Caco-2 (cell line): ENCODE results near the gene ASCC2. TPM values are rescaled to one million over a fixed set of nuclear protein-coding genes. Genes with fewer than 3 reads are reported as not detected.

ENCODE experiments used
- BruUV-seq: library from RNA; stranded (reverse); fragments of 400-500 nt; replicated peaks from 2 replicates; lab custom pipeline; 2021; lab: Mats Ljungman, UMichigan
- CTCF ChIA-PET: fragments of 300-600 bp; sonication (Branson Sonifier 250); formaldehyde crosslinking; loops from one replicate; lab custom pipeline; 2022; ENCODE audit warnings: antibody characterized with exemption; lab: Charles Lee
- POLR2A ChIA-PET: fragments of 300-600 bp; sonication (Branson Sonifier 250); formaldehyde crosslinking; loops from one replicate; lab custom pipeline; 2022; ENCODE audit warnings: antibody characterized with exemption; lab: Charles Lee
- DNase-seq, 2 experiments: peaks; one replicate each; pipeline versions ENCODE4 v3.0.0 to v3.0.0-alpha.2; 2020 to 2022
- H3K27me3 ChIP-seq: replicated peaks from 2 replicates; pipeline ENCODE4 v1.6.0; 2011; ENCODE audit warnings: low read length; ENCODE audit not compliant: control insufficient read depth, insufficient read depth
- H3K36me3 ChIP-seq: 2 replicates; pipeline ENCODE4 v1.5.1; 2011; ENCODE audit warnings: low read length; ENCODE audit not compliant: control insufficient read depth, insufficient read depth
- H3K4me1 ChIP-seq: fragments of 250-450 bp; sonication (Bioruptor Pico); 2 replicates; pipeline ENCODE4 v1.5.1; 2020; ENCODE audit warnings: mild to moderate bottlenecking
- H3K4me3 ChIP-seq: 2 replicates; pipeline ENCODE4 v1.5.1; 2011; ENCODE audit warnings: low read depth, mild to moderate bottlenecking, control low read depth, low read length
- H3K9me3 ChIP-seq: fragments of 250-450 bp; sonication (Bioruptor Pico); 2 replicates; pipeline ENCODE4 v1.5.1; 2020; ENCODE audit warnings: mild to moderate bottlenecking, moderate library complexity
- H3K27ac Mint-ChIP-seq: one replicate; pipeline ENCODE4 v1.8.0; 2022; ENCODE audit warnings: mixed read lengths; ENCODE audit not compliant: unreplicated experiment
- H3K27me3 Mint-ChIP-seq: one replicate; pipeline ENCODE4 v1.8.0; 2022; ENCODE audit warnings: mixed read lengths; ENCODE audit not compliant: insufficient read depth, unreplicated experiment
- H3K36me3 Mint-ChIP-seq: one replicate; pipeline ENCODE4 v1.8.0; 2022; ENCODE audit warnings: mild to moderate bottlenecking, mixed read lengths; ENCODE audit not compliant: insufficient read depth, unreplicated experiment
- H3K4me1 Mint-ChIP-seq: one replicate; pipeline ENCODE4 v1.8.0; 2022; ENCODE audit warnings: low read depth, mixed read lengths; ENCODE audit not compliant: unreplicated experiment
- H3K4me3 Mint-ChIP-seq: one replicate; pipeline ENCODE4 v1.8.0; 2022; ENCODE audit warnings: mild to moderate bottlenecking, moderate library complexity, mixed read lengths; ENCODE audit not compliant: unreplicated experiment
- H3K9me3 Mint-ChIP-seq: one replicate; pipeline ENCODE4 v1.8.0; 2022; ENCODE audit warnings: mixed read lengths; ENCODE audit not compliant: unreplicated experiment
- CTCF ChIP-seq, 2 experiments: fragments of 200-600 bp in 1 of 2; IDR thresholded peaks; 1 replicate in 1 of 2; 2 replicates in 1 of 2; pipeline versions ENCODE4 v1.5.1 to v1.8.0; 2011 to 2022; ENCODE audit warnings: antibody characterized with exemption in 1 of 2, control low read depth in 1 of 2, inconsistent platforms in 1 of 2, low read depth in 1 of 2, low read length in 1 of 2, mild to moderate bottlenecking in 1 of 2, moderate library complexity in 1 of 2; ENCODE audit not compliant: insufficient read depth in 1 of 2, severe bottlenecking in 1 of 2, unreplicated experiment in 1 of 2
- intact Hi-C: fragments of 100-400 bp; cut with micrococcal nuclease; formaldehyde crosslinking; loops from one replicate; pipeline ENCODE4 v1.10.0; 2022; ENCODE audit not compliant: unreplicated experiment
- total RNA-seq: library from RNA; stranded (reverse); gene quantifications from 2 replicates; pipeline ENCODE4 v1.2.3, GENCODE V29; 2022

The ASCC2 gene
- total RNA-seq, 1 experiment from 2014 or later: 61.4 TPM

- intact Hi-C loops: no loop called here
- H3K27ac Mint-ChIP-seq: peak overlapping the region; percentile 83
Observed at GRCh38 chr22:29798801-29799200, 39.3 kb downstream of the ASCC2 start.

GRCh38 chr22:29798318-29798717 lies 39.8 kb downstream of the ASCC2 start:
- no peaks in the 10 kb centered on the region for H3K36me3 ChIP-seq
- Mint-ChIP-seq H3K27ac (peak overlapping the region; percentile 83), H3K27me3 (no peaks in the 10 kb centered on the region), H3K9me3 (no peaks in the 10 kb centered on the region), H3K4me3 (no peak overlapping the region), H3K4me1 (peaks cover 8% of the 10 kb centered on the region), H3K36me3 (peaks cover 48% of the 10 kb centered on the region)
- BruUV-seq: no TSS peak
- no peaks in the 10 kb centered on the region for H3K27me3 ChIP-seq
- peaks cover 37% of the 10 kb centered on the region for H3K4me1 ChIP-seq
- intact Hi-C loops: no loop called here
- H3K4me3 ChIP-seq: no peak overlapping the region
- no peak for DNase-seq
- no peak for TF ChIP-seq CTCF (IDR thresholded peaks at IDR 0.05; ENCODE audit: insufficient read depth in 1 of 2, low read depth in 1 of 2, low read length in 1 of 2, severe bottlenecking in 1 of 2, unreplicated experiment in 1 of 2)
- POLR2A ChIA-PET: no interaction called here
- no peaks in the 10 kb centered on the region for H3K9me3 ChIP-seq
- CTCF ChIA-PET: no interaction called here

More at GRCh38 chr22:29798801-29799200, 39.3 kb downstream of the ASCC2 start:
- Mint-ChIP-seq H3K4me1 (peaks cover 8% of the 10 kb centered on the region), H3K36me3 (peaks cover 48% of the 10 kb centered on the region), H3K9me3 (no peaks in the 10 kb centered on the region), H3K27me3 (no peaks in the 10 kb centered on the region), H3K4me3 (no peak overlapping the region)
- no peak overlapping the region for H3K4me3 ChIP-seq
- ChIA-PET POLR2A (no interaction called here), CTCF (no interaction called here)
- no peak for TF ChIP-seq CTCF (IDR thresholded peaks at IDR 0.05; ENCODE audit: insufficient read depth in 1 of 2, low read depth in 1 of 2, low read length in 1 of 2, severe bottlenecking in 1 of 2, unreplicated experiment in 1 of 2)
- H3K9me3 ChIP-seq: no peaks in the 10 kb centered on the region
- no peaks in the 10 kb centered on the region for H3K36me3 ChIP-seq
- peaks cover 37% of the 10 kb centered on the region for H3K4me1 ChIP-seq
- no peaks in the 10 kb centered on the region for H3K27me3 ChIP-seq
- no peak for DNase-seq
- no TSS peak for BruUV-seq

- no TSS peak for BruUV-seq
- Histone ChIP-seq H3K4me3 (no peak overlapping the region), H3K27me3 (no peaks in the 10 kb centered on the region), H3K36me3 (no peaks in the 10 kb centered on the region), H3K9me3 (no peaks in the 10 kb centered on the region), H3K4me1 (peaks cover 37% of the 10 kb centered on the region)
- Mint-ChIP-seq H3K4me1 (peaks cover 8% of the 10 kb centered on the region), H3K27me3 (no peaks in the 10 kb centered on the region), H3K9me3 (no peaks in the 10 kb centered on the region), H3K4me3 (no peak overlapping the region), H3K27ac (no peak overlapping the region), H3K36me3 (peaks cover 54% of the 10 kb centered on the region)
- no peak for DNase-seq
- TF ChIP-seq CTCF (IDR thresholded peaks at IDR 0.05; ENCODE audit: insufficient read depth in 1 of 2, low read depth in 1 of 2, low read length in 1 of 2, severe bottlenecking in 1 of 2, unreplicated experiment in 1 of 2): no peak
- intact Hi-C loops: no loop called here
- ChIA-PET CTCF (no interaction called here), POLR2A (no interaction called here)
Observed at GRCh38 chr22:29797351-29797750, 40.7 kb downstream of the ASCC2 start.
